A673 (cell line): Measurements from ENCODE around the gene RNF40.

ENCODE experiments used
- EZH2 ChIP-seq: fragments of 200-600 bp; sonication (generic); IDR thresholded peaks from 2 replicates; pipeline ENCODE4 v1.6.1; 2017; ENCODE audit warnings: borderline replicate concordance, low read depth, mild to moderate bottlenecking, mixed read lengths, antibody characterized with exemption, low read length; ENCODE audit not compliant: poor library complexity, severe bottlenecking
- TF ChIP-seq, protein P1 (sequence below): fragments of 300-800, 200-600 bp; sonication (generic); conservative IDR thresholded peaks from 2 replicates; pipeline ENCODE4 v1.5.1; 2017; ENCODE audit warnings: low read depth, mild to moderate bottlenecking, antibody characterized with exemption, low read length, moderate library complexity, mixed read lengths

DNA sequence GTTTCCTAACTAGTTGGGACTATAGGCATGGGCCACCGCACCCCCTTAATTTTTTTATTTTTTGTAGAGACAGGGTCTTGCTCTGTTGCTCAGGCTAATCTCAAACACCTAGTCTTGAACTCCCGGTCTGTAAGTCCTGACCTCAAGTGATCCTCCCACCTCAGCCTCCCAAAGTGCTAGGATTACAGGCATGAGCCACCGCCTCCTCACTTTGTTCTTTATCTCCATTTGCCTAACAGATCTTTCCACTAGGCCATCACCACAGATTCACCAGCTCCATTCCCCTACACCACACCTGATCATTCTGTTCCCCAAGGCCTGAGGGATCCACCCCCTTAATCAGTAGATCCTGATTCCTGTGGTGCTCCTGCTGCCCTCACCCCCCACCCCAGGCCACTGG is 32.5 kb downstream of the RNF40 start:
- TF ChIP-seq EZH2, result no peak
- TF ChIP-seq, protein P1, sequence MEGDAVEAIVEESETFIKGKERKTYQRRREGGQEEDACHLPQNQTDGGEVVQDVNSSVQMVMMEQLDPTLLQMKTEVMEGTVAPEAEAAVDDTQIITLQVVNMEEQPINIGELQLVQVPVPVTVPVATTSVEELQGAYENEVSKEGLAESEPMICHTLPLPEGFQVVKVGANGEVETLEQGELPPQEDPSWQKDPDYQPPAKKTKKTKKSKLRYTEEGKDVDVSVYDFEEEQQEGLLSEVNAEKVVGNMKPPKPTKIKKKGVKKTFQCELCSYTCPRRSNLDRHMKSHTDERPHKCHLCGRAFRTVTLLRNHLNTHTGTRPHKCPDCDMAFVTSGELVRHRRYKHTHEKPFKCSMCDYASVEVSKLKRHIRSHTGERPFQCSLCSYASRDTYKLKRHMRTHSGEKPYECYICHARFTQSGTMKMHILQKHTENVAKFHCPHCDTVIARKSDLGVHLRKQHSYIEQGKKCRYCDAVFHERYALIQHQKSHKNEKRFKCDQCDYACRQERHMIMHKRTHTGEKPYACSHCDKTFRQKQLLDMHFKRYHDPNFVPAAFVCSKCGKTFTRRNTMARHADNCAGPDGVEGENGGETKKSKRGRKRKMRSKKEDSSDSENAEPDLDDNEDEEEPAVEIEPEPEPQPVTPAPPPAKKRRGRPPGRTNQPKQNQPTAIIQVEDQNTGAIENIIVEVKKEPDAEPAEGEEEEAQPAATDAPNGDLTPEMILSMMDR, result no peak
